HEK293T (cell line): ENCODE results near the gene NDUFS7.

Source experiments
- CTBP1 ChIP-seq: fragments of 450-650 bp; IDR thresholded peaks from 2 replicates; pipeline ENCODE4 v1.6.1; 2016; ENCODE audit warnings: borderline replicate concordance
- FOXA1 ChIP-seq: fragments of 450-650 bp; IDR thresholded peaks from 2 replicates; pipeline ENCODE4 v1.6.1; 2016; ENCODE audit warnings: mild to moderate bottlenecking
- FOXM1 ChIP-seq: fragments of 450-650 bp; IDR thresholded peaks from 2 replicates; pipeline ENCODE4 v1.6.1; 2017; ENCODE audit warnings: mild to moderate bottlenecking, borderline replicate concordance
- LEF1 ChIP-seq: fragments of 450-650 bp; IDR thresholded peaks from 2 replicates; pipeline ENCODE4 v1.6.1; 2017; ENCODE audit warnings: mild to moderate bottlenecking, borderline replicate concordance
- SP1 ChIP-seq: fragments of 450-650 bp; IDR thresholded peaks from 2 replicates; pipeline ENCODE4 v1.6.1; 2017
- SUZ12 ChIP-seq: fragments of 450-650 bp; IDR thresholded peaks from 2 replicates; pipeline ENCODE4 v1.6.1; 2016; ENCODE audit warnings: mild to moderate bottlenecking
- ZNF384 ChIP-seq: fragments of 450-650 bp; IDR thresholded peaks from 2 replicates; pipeline ENCODE4 v1.6.1; 2016

DNA sequence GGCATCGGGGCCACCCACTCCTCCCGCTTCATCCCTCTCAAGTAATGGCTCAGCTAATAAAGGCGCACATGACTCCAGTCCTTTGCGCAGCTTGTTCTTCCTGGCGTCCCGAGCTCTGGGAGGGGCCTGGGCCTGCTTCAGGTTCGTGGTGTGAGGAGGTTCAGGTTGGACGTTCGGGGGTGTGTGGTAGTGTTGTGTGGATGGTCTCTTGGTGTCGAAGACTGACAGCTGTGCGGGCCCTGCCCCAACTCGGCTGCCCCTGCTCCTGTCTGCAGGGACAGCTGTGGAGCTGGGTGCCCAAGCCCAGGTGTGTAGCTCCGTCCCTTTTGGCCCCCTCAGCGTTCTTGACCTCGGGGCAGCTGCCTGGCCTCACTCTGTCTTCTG, 56.7 kb downstream of the NDUFS7 start:
- TF ChIP-seq SUZ12 (no peak), SP1 (no peak), FOXM1 (no peak), FOXA1 (no peak), ZNF384 (no peak), LEF1 (no peak), CTBP1 (no peak)
